Activated T-cell treated with anti-CD3 and anti-CD28 coated beads, Interleukin-2, amount 50 U/mL, for 72 hours (primary cell): ENCODE measurements around the gene SCD5. TPM values are rescaled to one million over a fixed set of nuclear protein-coding genes. Genes with fewer than 3 reads are reported as not detected.

Experiments used
- ATAC-seq, 2 donors: fragments of 150-1000 bp; cut with Tn5 transposase; replicated peaks in 1 of 2; 2 replicates each; pipeline ENCODE4 v1.10.0; 2021; ENCODE audit warnings: moderate library complexity in 2 of 2, mild to moderate bottlenecking in 1 of 2
- DNase-seq, 2 donors: peaks; one replicate each; pipeline ENCODE4 v3.0.0; 2021 to 2022; ENCODE audit warnings: mixed read lengths in 1 of 2
- H3K27ac Mint-ChIP-seq: one replicate; pipeline ENCODE4 v1.8.0; 2022; ENCODE audit warnings: mild to moderate bottlenecking, moderate library complexity, mixed read lengths
- H3K27me3 Mint-ChIP-seq: one replicate; pipeline ENCODE4 v1.8.0; 2022; ENCODE audit warnings: low read depth, mixed read lengths
- H3K36me3 Mint-ChIP-seq, 2 donors: one replicate each; pipeline ENCODE4 v1.8.0; 2022; ENCODE audit warnings: mixed read lengths in 2 of 2, mild to moderate bottlenecking in 1 of 2; ENCODE audit not compliant: insufficient read depth in 2 of 2
- H3K4me1 Mint-ChIP-seq: one replicate; pipeline ENCODE4 v1.8.0; 2022; ENCODE audit warnings: low read depth, mixed read lengths
- H3K4me3 Mint-ChIP-seq, 2 donors: one replicate each; pipeline ENCODE4 v1.8.0; 2022; ENCODE audit warnings: mild to moderate bottlenecking in 2 of 2, mixed read lengths in 2 of 2, moderate library complexity in 2 of 2
- H3K9me3 Mint-ChIP-seq, 2 donors: one replicate each; pipeline ENCODE4 v1.8.0; 2022; ENCODE audit warnings: mixed read lengths in 2 of 2
- total RNA-seq, 2 donors: library from RNA; stranded (reverse); gene quantifications; one replicate each; pipeline ENCODE4 v1.2.3, GENCODE V29; 2022

SCD5 gene
- total RNA-seq, 2 donors from 2014 or later, result 1.5 to 1.6 TPM

- H3K36me3 Mint-ChIP-seq, result no peaks in the 10 kb centered on the region
- no peak overlapping the region for H3K27ac Mint-ChIP-seq
- no peaks in the 10 kb centered on the region for H3K4me1 Mint-ChIP-seq
- H3K9me3 Mint-ChIP-seq, result no peaks in the 10 kb centered on the region
- ATAC-seq (peak in 1 of 2 donors; percentile 58), DNase-seq (peak; percentile 11 to 22)
- H3K4me3 Mint-ChIP-seq, result no peak overlapping the region
- no peaks in the 10 kb centered on the region for H3K27me3 Mint-ChIP-seq
Measured at GRCh38 chr4:82721819-82722423, 76.7 kb downstream of the SCD5 start.

GRCh38 chr4:82718162-82718940 is 80.2 kb downstream of the SCD5 start:
- Mint-ChIP-seq H3K27me3 (peaks cover 10% of the 10 kb centered on the region), H3K4me1 (no peaks in the 10 kb centered on the region), H3K9me3 (no peaks in the 10 kb centered on the region), H3K36me3 (no peaks in the 10 kb centered on the region), H3K27ac (no peak overlapping the region), H3K4me3 (no peak overlapping the region)
- ATAC-seq (no peak), DNase-seq (no peak)

- no peak overlapping the region for H3K4me3 Mint-ChIP-seq
- no peaks in the 10 kb centered on the region for H3K9me3 Mint-ChIP-seq
- DNase-seq (no peak), ATAC-seq (no peak)
- peaks cover 10% of the 10 kb centered on the region for H3K27me3 Mint-ChIP-seq
- H3K4me1 Mint-ChIP-seq, result no peaks in the 10 kb centered on the region
- no peak overlapping the region for H3K27ac Mint-ChIP-seq
- no peaks in the 10 kb centered on the region for H3K36me3 Mint-ChIP-seq
Measured at GRCh38 chr4:82715731-82716617, 82.6 kb downstream of the SCD5 start.

- ATAC-seq (no peak), DNase-seq (no peak)
- no peak overlapping the region for H3K4me3 Mint-ChIP-seq
- peaks cover 10% of the 10 kb centered on the region for H3K27me3 Mint-ChIP-seq
- H3K9me3 Mint-ChIP-seq, result no peaks in the 10 kb centered on the region
- H3K36me3 Mint-ChIP-seq, result no peaks in the 10 kb centered on the region
- no peak overlapping the region for H3K27ac Mint-ChIP-seq
- H3K4me1 Mint-ChIP-seq, result no peaks in the 10 kb centered on the region
Measured at GRCh38 chr4:82713856-82714255, 84.7 kb downstream of the SCD5 start.

- H3K9me3 Mint-ChIP-seq, result no peaks in the 10 kb centered on the region
- H3K27ac Mint-ChIP-seq, result no peak overlapping the region
- no peaks in the 10 kb centered on the region for H3K36me3 Mint-ChIP-seq
- no peak for ATAC-seq
- H3K27me3 Mint-ChIP-seq, result peaks cover 12% of the 10 kb centered on the region
- no peak overlapping the region for H3K4me3 Mint-ChIP-seq
- H3K4me1 Mint-ChIP-seq, result no peaks in the 10 kb centered on the region
- no peak for DNase-seq
Measured at GRCh38 chr4:82712561-82712960, 86.0 kb downstream of the SCD5 start.

- H3K27me3 Mint-ChIP-seq, result peaks cover 20% of the 10 kb centered on the region
- H3K4me1 Mint-ChIP-seq, result no peaks in the 10 kb centered on the region
- no peak for DNase-seq
- H3K9me3 Mint-ChIP-seq, result no peaks in the 10 kb centered on the region
- H3K27ac Mint-ChIP-seq, result no peak overlapping the region
- no peak overlapping the region for H3K4me3 Mint-ChIP-seq
- ATAC-seq, result no peak
- H3K36me3 Mint-ChIP-seq, result no peaks in the 10 kb centered on the region
Measured at GRCh38 chr4:82711158-82711785, 87.3 kb downstream of the SCD5 start.

- Mint-ChIP-seq H3K4me1 (no peaks in the 10 kb centered on the region), H3K27ac (no peak overlapping the region), H3K4me3 (no peak overlapping the region), H3K27me3 (peaks cover 20% of the 10 kb centered on the region), H3K9me3 (no peaks in the 10 kb centered on the region), H3K36me3 (no peaks in the 10 kb centered on the region)
- DNase-seq (no peak), ATAC-seq (no peak)
Measured at GRCh38 chr4:82710197-82710929, 88.2 kb downstream of the SCD5 start.

GRCh38 chr4:82708982-82709381 is 89.6 kb downstream of the SCD5 start:
- ATAC-seq, result no peak
- Mint-ChIP-seq H3K4me1 (no peaks in the 10 kb centered on the region), H3K4me3 (no peak overlapping the region), H3K27me3 (peaks cover 13% of the 10 kb centered on the region), H3K36me3 (no peaks in the 10 kb centered on the region), H3K9me3 (no peaks in the 10 kb centered on the region), H3K27ac (no peak overlapping the region)
- DNase-seq, result no peak

GRCh38 chr4:82706349-82707000 is 92.1 kb downstream of the SCD5 start:
- Mint-ChIP-seq H3K4me3 (no peak overlapping the region), H3K4me1 (no peaks in the 10 kb centered on the region)

GRCh38 chr4:82705928-82706300 is 92.7 kb downstream of the SCD5 start:
- Mint-ChIP-seq H3K4me1 (no peaks in the 10 kb centered on the region), H3K36me3 (no peaks in the 10 kb centered on the region), H3K4me3 (no peak overlapping the region), H3K27me3 (peaks cover 9% of the 10 kb centered on the region), H3K27ac (no peak overlapping the region), H3K9me3 (no peaks in the 10 kb centered on the region)
- no peak for ATAC-seq
- DNase-seq, result no peak

More at GRCh38 chr4:82706349-82707000, 92.1 kb downstream of the SCD5 start:
- no peak for ATAC-seq
- no peaks in the 10 kb centered on the region for H3K36me3 Mint-ChIP-seq
- no peak overlapping the region for H3K27ac Mint-ChIP-seq
- peaks cover 9% of the 10 kb centered on the region for H3K27me3 Mint-ChIP-seq
- DNase-seq, result no peak
- H3K9me3 Mint-ChIP-seq, result no peaks in the 10 kb centered on the region

GRCh38 chr4:82705169-82705927 is 93.2 kb downstream of the SCD5 start:
- ATAC-seq, result no peak
- Mint-ChIP-seq H3K4me3 (no peak overlapping the region), H3K9me3 (no peaks in the 10 kb centered on the region)

More at GRCh38 chr4:82705169-82705927, 93.2 kb downstream of the SCD5 start:
- Mint-ChIP-seq H3K36me3 (no peaks in the 10 kb centered on the region), H3K27ac (no peak overlapping the region), H3K4me1 (no peaks in the 10 kb centered on the region), H3K27me3 (peaks cover 9% of the 10 kb centered on the region)
- DNase-seq, result no peak
